Neutrophil (primary cell): ENCODE results near the gene IL20RB.

Experiments
- H3K27ac ChIP-seq: fragments of 200-600 bp; sonication (generic); 2 replicates; pipeline ENCODE4 v1.5.1; 2016; ENCODE audit warnings: mild to moderate bottlenecking, moderate library complexity
- H3K27me3 ChIP-seq: fragments of 200-600 bp; sonication (generic); 2 replicates; pipeline ENCODE4 v1.6.0; 2016; ENCODE audit warnings: mild to moderate bottlenecking
- H3K36me3 ChIP-seq: fragments of 200-600 bp; sonication (generic); 2 replicates; pipeline ENCODE4 v1.5.1; 2017
- H3K4me1 ChIP-seq, 2 experiments: fragments of 200-600 bp in 1 of 2; sonication (generic) in 1 of 2; 1 replicate in 1 of 2; 2 replicates in 1 of 2; pipeline versions ENCODE4 v1.5.1 to v1.6.1; 2013 to 2016; ENCODE audit warnings: low read depth in 1 of 2, low read length in 1 of 2, mild to moderate bottlenecking in 1 of 2, moderate library complexity in 1 of 2; ENCODE audit not compliant: control insufficient read depth in 1 of 2, insufficient read depth in 1 of 2
- H3K4me3 ChIP-seq, 2 experiments: fragments of 200-600 bp in 1 of 2; sonication (generic) in 1 of 2; 1 replicate in 1 of 2; 2 replicates in 1 of 2; pipeline ENCODE4 v1.5.1; 2013 to 2016; ENCODE audit warnings: low read depth in 1 of 2, low read length in 1 of 2, mild to moderate bottlenecking in 1 of 2, moderate library complexity in 1 of 2
- H3K9me3 ChIP-seq: fragments of 200-600 bp; sonication (generic); 2 replicates; pipeline ENCODE4 v1.5.1; 2016
- TF ChIP-seq, protein P1 (sequence below): fragments of 200-600 bp; sonication (generic); IDR thresholded peaks from 2 replicates; pipeline ENCODE4 v1.5.1; 2016; ENCODE audit warnings: antibody characterized with exemption

The IL20RB gene

DNA sequence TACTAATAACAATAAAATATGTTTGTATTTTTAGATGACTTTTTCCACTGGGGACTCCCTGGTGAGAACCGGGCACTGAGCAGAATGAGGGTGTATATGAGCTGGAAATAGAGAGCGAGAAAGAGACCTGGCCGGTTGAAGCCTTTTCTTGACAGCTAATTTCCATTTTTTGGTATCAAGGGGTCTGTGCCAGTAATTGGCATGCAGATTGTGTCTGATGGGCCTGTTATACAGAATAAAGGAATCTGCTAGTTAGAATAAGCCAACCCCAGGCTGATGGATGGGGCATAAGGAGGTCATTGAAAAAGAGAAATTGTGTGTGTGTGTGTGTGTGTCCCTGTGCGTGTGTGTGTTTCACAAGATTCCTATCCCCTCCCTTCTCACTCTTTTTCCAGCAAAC is 83.9 kb downstream of the IL20RB start:
- Histone ChIP-seq H3K9me3 (no peaks in the 10 kb centered on the region), H3K36me3 (no peaks in the 10 kb centered on the region), H3K27ac (no peak overlapping the region), H3K4me1 (no peaks in the 10 kb centered on the region), H3K27me3 (no peaks in the 10 kb centered on the region), H3K4me3 (no peak overlapping the region)
- TF ChIP-seq, protein P1, sequence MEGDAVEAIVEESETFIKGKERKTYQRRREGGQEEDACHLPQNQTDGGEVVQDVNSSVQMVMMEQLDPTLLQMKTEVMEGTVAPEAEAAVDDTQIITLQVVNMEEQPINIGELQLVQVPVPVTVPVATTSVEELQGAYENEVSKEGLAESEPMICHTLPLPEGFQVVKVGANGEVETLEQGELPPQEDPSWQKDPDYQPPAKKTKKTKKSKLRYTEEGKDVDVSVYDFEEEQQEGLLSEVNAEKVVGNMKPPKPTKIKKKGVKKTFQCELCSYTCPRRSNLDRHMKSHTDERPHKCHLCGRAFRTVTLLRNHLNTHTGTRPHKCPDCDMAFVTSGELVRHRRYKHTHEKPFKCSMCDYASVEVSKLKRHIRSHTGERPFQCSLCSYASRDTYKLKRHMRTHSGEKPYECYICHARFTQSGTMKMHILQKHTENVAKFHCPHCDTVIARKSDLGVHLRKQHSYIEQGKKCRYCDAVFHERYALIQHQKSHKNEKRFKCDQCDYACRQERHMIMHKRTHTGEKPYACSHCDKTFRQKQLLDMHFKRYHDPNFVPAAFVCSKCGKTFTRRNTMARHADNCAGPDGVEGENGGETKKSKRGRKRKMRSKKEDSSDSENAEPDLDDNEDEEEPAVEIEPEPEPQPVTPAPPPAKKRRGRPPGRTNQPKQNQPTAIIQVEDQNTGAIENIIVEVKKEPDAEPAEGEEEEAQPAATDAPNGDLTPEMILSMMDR: no peak

DNA sequence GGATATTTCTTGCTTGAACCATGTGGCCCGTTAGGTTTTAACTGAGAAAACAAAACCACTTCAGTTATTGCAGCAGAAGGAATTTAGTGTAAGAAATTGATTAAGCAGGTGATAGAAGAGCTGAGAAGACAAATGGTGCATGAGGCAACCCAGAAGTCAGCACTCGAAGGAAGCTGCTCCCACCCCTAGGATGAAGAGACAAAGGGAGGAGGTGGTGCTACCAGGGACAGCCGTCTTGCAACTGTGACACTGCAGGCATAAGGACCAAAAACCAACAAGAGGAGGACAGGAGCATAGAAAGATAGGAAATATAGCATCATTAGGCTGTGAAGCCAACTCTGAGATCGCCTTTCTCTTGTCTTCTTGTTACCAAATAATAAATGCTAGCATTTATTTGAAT is 89.0 kb downstream of the IL20RB start:
- Histone ChIP-seq H3K9me3 (no peaks in the 10 kb centered on the region), H3K36me3 (no peaks in the 10 kb centered on the region), H3K4me3 (no peak overlapping the region), H3K4me1 (no peaks in the 10 kb centered on the region), H3K27me3 (no peaks in the 10 kb centered on the region), H3K27ac (no peak overlapping the region)
- TF ChIP-seq, protein P1: no peak

GRCh38 chr3:137047240-137047639 is 89.5 kb downstream of the IL20RB start:
- Histone ChIP-seq H3K27ac (no peak overlapping the region), H3K9me3 (no peaks in the 10 kb centered on the region), H3K27me3 (no peaks in the 10 kb centered on the region), H3K4me3 (no peak overlapping the region), H3K36me3 (no peaks in the 10 kb centered on the region), H3K4me1 (no peaks in the 10 kb centered on the region)
- TF ChIP-seq, protein P1: no peak

DNA sequence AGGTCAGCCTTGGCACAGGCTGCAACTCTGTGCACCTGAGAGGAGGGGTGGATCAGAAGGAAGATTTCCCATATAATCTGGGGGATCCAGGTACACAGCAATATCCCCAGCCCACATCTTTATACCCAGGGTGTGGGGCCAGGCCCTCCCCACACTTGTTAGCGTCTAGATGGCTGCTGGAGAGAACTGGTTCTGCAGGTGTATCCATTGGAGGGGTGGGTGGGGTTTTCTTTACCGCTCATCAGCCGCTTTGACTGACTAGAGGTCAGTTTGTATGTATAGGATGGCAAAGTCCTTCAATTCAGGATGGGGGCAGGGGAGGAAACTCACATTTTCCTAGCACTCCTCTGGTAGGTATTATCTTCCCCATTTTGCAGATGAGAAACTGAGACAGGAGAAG is 92.5 kb downstream of the IL20RB start:
- TF ChIP-seq, protein P1: no peak
- Histone ChIP-seq H3K36me3 (no peaks in the 10 kb centered on the region), H3K4me1 (no peaks in the 10 kb centered on the region), H3K27me3 (no peaks in the 10 kb centered on the region), H3K4me3 (no peak overlapping the region), H3K9me3 (no peaks in the 10 kb centered on the region), H3K27ac (no peak overlapping the region)

DNA sequence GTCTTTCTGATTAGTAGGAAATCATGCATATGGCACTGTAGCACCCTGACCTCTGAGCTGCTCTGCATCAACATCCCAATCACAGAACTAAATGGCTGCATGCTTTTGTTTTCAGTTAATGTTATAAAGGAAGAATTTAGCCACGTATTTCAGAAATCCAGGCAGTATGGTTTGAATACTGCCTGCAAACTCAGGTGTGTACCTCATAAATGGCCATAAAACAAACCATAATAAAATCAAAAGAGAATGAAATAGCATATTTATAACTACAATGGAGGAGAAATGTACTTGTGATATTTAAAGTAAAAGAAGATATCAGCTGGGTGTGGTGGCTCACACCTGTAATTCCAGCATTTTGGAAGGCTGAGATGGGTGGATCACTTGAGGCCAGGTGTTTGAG is 94.5 kb downstream of the IL20RB start:
- no peaks in the 10 kb centered on the region for H3K36me3 ChIP-seq
- no peaks in the 10 kb centered on the region for H3K27me3 ChIP-seq
- H3K4me1 ChIP-seq: no peaks in the 10 kb centered on the region
- TF ChIP-seq, protein P1: no peak
- H3K4me3 ChIP-seq: no peak overlapping the region
- no peak overlapping the region for H3K27ac ChIP-seq
- no peaks in the 10 kb centered on the region for H3K9me3 ChIP-seq
